Heart left ventricle (tissue), 13 donors: ENCODE measurements around the gene SETD2.

Experiments used
- CTCF ChIP-seq, 12 donors: fragments of 200-600 bp; sonication (generic) in 4 of 12; IDR thresholded peaks; one replicate each; pipeline versions ENCODE4 v1.5.0 to v1.8.0; 2018 to 2022; ENCODE audit warnings: antibody characterized with exemption in 12 of 12, mild to moderate bottlenecking in 5 of 12
- POLR2A ChIP-seq, 2 donors: fragments of 450-650 bp; IDR thresholded peaks; one replicate each; pipeline ENCODE4 v1.6.1; 2017; ENCODE audit warnings: antibody characterized with exemption in 2 of 2, mild to moderate bottlenecking in 2 of 2, moderate library complexity in 2 of 2
- donor health status: ischemic (EF 13 %, LVEDD 7.1; RV severe dilation, severe dysfunction).
- donor health status: DM: no; HTN: yes; CAD: no.
- donor health status: DM: no; HTN: no; CAD: no.
- donor health status: ischemic (EF 25% LVEDD 6.9; RV normal size, moderate dysfunction).
- donor health status: ischemic (EF 25% LVEDD 5.7; RV mildly dilated, moderate dysfunction).
- donor health status: ischemic (EF 35%, LVEDD 5.7; RV mildly dilated, moderate dysfunction).
- donor health status: nonischemic (EF 11% LVEDD 7.7; RV severe dilation, severe dysfunction).
- donor health status: DM: yes; HTN: yes; CAD: no.
- donor health status: PGD.
- donor health status: ischemic (EF 29% LVEDD 5.4; RV normal size, mild dysfunction).
- donor health status: nonischemic (EF 23%, LVEDD 6.1; RV moderate dilation, normal function).

GRCh38 chr3:46993292-46993691, 170.6 kb downstream of the SETD2 start:
- TF ChIP-seq CTCF (IDR thresholded peaks at IDR 0.05) (no peak), POLR2A (IDR thresholded peaks at IDR 0.05) (no peak)
